Dermis microvascular lymphatic vessel endothelial cell (primary cell): ENCODE data around the gene FREM1. TPM values are rescaled to one million over a fixed set of nuclear protein-coding genes. Genes with fewer than 3 reads are reported as not detected.

Experiments
- DNase-seq, 2 donors: peaks; one replicate each; pipeline versions ENCODE4 v3.0.0 to v3.0.0-alpha.2; 2010; ENCODE audit warnings: low read depth in 2 of 2
- total RNA-seq: library from RNA; depleted of rRNA; stranded (reverse); fragments of >200 nt; gene quantifications from 2 replicates; pipeline ENCODE4 v1.2.1, GENCODE V29; 2014

FREM1 gene
- total RNA-seq, 1 donor from 2014 or later, result under 0.01 TPM

DNA sequence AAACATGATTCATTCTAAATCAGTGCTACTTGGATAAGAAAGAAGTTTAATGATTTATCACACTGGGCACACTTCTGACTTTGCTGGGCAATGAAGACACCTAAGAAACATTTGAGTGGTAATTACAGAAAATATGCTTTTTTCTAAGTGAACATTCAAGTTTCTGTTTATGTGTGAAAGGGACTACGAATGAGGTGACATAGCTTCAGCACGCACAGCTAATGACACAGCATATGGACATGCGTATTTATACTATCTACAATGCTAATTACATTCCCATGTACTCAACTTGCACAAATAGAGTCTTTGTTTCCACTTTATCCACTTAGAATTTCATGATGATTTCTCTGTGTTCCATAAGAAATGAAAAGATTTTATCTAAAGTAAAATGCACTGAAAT, 40.6 kb downstream of the FREM1 start:
- no peak for DNase-seq

- DNase-seq, result peak in 1 of 2 donors; percentile 5
Measured at GRCh38 chr9:14868772-14869583, 41.2 kb downstream of the FREM1 start.

DNA sequence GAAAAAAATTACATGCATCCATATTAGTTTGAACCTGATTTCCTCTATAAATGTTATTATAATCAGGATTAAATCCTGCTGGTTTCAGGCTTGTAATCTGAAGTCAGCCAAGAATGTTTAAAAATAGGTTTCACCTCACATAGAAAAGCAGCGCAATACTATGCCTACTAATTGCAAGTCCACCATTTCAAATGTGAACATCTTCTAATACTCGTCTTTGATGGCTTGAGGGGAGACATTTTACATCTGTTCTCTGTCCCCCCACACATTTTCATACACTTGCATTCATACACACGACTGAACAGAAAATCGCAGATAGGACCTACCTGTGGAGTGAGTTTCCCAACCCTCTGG, 41.8 kb downstream of the FREM1 start:
- DNase-seq, result no peak

GRCh38 chr9:14866200-14866749, 44.0 kb downstream of the FREM1 start:
- DNase-seq, result no peak

DNA sequence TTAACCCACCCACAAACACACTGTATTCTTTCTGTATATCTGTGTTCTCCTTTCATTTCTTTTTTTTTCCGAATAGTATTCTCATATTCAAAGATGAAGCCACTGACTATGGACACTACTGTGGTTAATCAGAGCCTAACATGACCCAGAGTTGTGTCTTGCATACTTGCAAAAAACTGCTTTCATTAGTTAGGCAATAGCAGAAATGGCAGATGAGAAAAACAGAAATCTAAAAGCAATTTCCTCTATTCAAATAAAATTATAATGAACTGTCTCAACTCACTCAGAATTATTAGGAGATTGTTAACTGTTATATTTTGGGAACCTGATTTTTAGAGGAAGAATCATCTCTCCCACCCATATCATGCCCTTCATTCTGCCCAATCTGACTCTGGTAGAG, 45.9 kb downstream of the FREM1 start:
- no peak for DNase-seq

- DNase-seq, result no peak
Measured at GRCh38 chr9:14863402-14863801, 46.8 kb downstream of the FREM1 start.

DNA sequence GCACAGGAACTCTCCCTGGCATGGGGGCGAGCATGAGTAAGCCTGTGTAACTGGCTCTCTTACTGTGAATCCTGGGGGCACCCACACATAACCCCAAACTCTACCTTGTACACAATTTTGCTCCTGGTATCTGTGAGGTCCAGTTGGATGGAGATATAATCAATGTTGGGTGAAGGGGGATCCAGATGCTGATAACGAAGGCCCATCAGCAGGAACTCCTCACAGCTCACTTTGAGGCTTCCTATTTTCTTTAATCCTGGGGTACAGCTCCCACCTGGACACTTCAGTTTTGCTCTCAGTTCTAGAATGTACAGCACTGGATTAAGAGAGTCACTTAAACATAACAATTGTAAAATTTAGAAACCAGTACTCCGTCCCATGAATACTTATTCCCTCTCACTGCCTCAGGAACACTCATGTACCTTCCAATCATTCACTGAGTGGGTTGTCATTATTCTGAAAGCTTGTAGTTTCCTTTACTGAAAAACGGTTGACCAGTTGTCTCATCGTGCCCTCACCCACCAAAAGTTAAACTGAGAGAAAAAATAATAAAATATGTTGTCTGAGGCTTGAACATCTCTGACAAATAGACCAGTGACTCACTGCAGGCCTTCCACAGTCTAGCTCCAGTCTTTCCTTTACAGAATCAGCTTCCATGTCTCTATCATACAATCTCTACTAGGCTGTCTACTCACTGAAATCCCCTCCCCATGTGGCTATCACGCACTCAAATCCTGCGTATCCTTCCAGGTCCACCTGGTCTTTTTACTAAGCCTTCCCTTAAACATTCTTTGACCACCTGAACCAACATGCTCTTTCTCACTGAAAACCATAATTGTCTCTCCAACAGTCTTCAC, 52.6 kb downstream of the FREM1 start:
- DNase-seq, result no peak

DNA sequence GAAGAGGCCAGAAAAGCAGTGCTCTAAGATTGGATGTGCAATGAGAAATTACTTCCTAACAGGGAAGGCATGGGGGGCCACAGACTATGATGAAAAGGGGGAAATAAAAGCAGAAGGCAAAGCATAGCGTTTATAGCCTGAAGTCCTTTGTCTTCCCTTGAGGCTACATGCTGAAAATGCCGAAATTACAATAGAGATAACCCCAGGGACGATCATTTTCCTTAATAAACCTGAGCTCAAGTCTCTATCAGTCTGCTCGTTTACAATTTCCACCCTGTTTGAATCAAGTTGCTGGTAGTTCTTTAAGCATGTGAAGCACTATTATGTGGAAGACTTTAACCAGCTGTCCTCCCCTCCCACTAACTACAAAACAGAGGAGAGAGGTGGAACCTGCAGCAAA, 60.4 kb downstream of the FREM1 start:
- no peak for DNase-seq

GRCh38 chr9:14849296-14849695, 60.9 kb downstream of the FREM1 start:
- DNase-seq, result no peak

GRCh38 chr9:14846871-14847311, 63.3 kb downstream of the FREM1 start:
- DNase-seq, result peak in 1 of 2 donors; percentile 34

DNA sequence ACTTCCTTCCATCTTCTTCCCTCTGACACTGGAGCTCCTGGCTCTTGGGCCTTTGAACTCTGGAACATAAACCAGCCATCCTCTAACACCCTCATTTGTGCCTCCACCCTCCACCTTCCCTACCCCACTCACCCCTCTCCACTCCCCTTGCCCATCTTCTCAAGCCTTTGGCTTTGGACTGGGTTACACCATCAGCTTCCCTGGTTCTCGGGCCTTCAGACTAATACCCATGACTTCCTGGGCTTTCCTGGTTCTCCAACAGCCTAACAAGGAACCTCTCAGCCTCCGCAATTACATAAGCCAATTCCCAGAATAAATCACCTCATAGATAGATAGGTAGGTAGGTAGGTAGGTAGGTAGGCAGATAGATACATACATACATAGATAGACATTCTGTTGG, 67.1 kb downstream of the FREM1 start:
- DNase-seq, result no peak

- no peak for DNase-seq
Measured at GRCh38 chr9:14842269-14842668, 68.0 kb downstream of the FREM1 start.

DNA sequence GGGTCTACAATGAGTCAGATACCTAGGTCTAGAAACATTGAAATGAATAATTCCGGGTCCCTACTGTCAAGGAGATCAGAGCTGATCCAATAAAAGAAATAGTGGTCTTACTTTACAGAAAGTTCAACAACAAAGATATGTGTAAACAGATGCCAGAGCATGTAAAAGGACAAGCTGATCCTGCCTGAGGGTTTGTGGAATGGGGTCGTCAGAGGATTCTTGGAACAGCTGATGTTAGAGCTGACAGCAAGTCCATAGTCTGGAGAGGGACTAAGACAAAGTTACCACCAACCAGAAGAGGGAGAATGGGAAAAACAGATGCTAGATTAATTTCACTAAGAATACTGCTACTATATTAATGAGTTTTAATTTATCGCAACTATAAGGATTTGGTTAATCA, 71.5 kb downstream of the FREM1 start:
- no peak for DNase-seq

DNA sequence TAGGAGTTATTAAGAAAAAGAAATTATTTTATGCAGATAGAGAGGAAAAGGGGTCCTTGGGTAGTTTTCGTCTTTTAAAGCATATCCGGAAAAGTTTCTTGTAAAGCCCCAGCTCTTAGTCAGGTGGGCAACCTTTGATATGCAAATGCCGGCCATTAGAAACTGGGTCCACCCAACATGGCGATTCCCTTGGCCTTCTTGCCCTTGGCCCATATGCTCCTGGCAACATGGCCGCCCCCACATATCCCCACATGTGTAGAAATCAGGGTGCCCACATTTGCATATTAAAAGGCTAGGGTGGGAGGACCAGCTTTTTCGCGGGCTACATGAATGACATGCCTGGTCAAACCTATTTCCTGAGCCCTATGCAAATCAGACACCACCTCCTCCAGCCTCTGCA, 73.3 kb downstream of the FREM1 start:
- DNase-seq, result no peak

DNA sequence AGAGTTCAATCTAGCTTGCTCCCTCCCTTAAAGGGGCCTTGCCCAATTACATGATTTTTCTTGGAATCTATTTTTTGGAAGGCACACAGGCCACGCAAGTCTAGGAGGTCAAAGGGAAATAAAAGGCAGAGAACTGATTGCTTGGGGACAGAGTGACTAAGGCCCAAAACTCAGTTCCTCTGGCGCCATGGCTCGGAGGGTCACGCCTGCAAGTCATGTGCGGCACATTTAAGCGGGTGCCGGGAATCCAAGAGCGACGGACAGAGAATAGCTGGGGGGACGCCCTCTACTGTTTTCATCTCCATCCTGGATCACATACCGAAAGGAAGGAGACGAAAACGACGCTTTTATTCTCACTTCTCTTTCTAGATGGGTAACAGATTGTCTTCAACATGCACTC, 78.6 kb downstream of the FREM1 start:
- no peak for DNase-seq

- DNase-seq, result no peak
Measured at GRCh38 chr9:14831074-14831473, 79.2 kb downstream of the FREM1 start.

GRCh38 chr9:14830057-14830456, 80.2 kb downstream of the FREM1 start:
- DNase-seq, result no peak

- no peak for DNase-seq
Measured at GRCh38 chr9:14829204-14829603, 81.0 kb downstream of the FREM1 start.

DNA sequence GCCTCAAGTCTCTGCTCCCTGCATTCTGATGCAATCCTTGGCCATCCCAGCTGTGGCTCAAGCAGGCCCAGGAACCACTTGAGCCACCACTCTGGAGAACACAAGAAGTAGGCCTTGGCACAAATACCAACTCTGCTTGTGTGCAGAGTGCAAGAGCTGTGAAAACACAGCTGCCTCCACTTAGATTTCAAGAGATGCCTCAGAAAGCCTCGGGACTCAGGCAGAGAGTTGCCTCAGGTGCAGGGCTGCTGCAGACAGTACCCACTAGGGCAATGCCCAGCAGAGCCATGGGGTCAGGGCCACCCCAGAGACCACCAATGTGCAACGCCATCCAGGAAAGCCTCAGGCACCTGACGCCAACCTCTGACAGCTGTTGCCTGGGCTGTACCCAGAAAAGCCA, 82.4 kb downstream of the FREM1 start:
- DNase-seq, result no peak

DNA sequence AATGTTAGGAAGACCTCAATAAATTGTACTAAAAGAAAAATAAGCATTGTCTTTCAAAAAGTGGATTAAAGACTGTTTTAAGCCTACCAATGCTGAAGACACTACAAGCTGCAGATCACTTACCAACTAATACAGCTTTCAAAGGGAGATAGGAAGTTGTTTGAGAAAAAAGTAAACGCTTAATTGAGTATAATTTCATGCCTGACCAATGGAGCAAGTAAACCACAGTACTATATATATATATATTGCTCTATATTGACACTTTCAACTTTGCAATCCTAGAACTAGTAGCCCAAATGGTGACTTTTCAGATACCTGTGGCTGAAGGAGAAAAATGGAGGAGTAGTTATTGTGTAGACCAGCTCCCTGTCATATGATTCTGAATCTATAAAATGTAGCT, 85.7 kb downstream of the FREM1 start:
- no peak for DNase-seq

DNA sequence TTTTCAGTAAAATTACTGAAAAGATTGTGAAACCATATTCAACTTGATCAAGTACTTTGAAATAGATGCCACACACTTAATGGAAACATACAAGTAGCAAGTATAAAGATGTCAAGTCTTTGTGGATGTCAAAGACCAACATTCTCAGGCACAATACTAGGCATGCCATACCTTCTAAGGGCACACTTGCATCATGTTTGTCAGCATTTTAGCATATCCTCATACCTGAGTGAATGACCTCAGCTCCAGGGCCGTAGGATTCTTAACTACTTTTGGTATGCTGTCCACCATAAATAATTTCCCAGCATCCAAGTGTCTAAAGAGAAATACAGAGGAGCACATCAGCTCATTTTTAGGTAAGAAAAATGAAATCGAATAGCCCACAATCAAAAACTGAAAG, 86.4 kb downstream of the FREM1 start:
- no peak for DNase-seq

GRCh38 chr9:14822666-14823065, 87.6 kb downstream of the FREM1 start:
- no peak for DNase-seq

- DNase-seq, result no peak
Measured at GRCh38 chr9:14819183-14819582, 91.0 kb downstream of the FREM1 start.
